ENCODE measurements around the gene KIFAP3.

- TF ChIP-seq POLR2A (IDR thresholded peaks at IDR 0.05; ENCODE audit: low read length) (no peak), GATA1 (IDR thresholded peaks at IDR 0.05; ENCODE audit: low read depth, low read length) (no peak)
These were observed 182.1 kb downstream of the KIFAP3 start for GRCh38 chr1:169892176-169892926.

Measured in erythroblast (primary cell).